Measurements from ENCODE around the gene HMCN1.
A peak's percentile ranks its signal among the peaks of the same experiment; 100 is the strongest.

DNA sequence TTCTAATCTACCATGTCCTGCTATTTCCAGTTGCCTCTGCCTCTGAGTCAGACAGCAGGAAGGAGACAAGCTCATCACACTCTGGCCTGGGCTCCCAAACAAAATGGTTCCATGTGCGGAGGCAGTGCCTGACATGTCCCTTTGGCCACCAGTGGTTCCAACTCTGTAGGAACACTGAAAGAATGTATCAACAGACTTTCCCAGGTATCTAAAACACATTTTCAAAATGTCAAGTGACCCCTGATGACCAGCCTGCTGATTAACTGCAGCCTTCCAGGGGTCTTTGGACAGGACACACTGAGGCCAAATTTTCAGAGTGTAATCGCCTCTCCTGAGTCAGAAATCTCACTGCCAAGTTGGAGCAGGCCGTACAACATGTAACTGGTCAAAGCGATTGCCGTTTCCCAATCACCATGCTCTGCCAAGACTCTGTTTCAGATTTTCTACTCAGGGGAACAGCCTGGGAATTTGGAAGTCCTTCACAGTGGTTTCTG lies 468.1 kb downstream of the HMCN1 start:
- TF ChIP-seq, protein P1, sequence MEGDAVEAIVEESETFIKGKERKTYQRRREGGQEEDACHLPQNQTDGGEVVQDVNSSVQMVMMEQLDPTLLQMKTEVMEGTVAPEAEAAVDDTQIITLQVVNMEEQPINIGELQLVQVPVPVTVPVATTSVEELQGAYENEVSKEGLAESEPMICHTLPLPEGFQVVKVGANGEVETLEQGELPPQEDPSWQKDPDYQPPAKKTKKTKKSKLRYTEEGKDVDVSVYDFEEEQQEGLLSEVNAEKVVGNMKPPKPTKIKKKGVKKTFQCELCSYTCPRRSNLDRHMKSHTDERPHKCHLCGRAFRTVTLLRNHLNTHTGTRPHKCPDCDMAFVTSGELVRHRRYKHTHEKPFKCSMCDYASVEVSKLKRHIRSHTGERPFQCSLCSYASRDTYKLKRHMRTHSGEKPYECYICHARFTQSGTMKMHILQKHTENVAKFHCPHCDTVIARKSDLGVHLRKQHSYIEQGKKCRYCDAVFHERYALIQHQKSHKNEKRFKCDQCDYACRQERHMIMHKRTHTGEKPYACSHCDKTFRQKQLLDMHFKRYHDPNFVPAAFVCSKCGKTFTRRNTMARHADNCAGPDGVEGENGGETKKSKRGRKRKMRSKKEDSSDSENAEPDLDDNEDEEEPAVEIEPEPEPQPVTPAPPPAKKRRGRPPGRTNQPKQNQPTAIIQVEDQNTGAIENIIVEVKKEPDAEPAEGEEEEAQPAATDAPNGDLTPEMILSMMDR (IDR thresholded peaks at IDR 0.05) = no peak
- peak; percentile 33 to 39 for TF ChIP-seq POLR2AphosphoS5 (IDR thresholded peaks at IDR 0.05)
- no peak for TF ChIP-seq POLR2A (IDR thresholded peaks at IDR 0.05; ENCODE audit: low read depth)

All from esophagus muscularis mucosa (tissue), 3 donors.